Measurements from ENCODE around the gene DLGAP4. TPM values are rescaled to one million over a fixed set of nuclear protein-coding genes. Genes with fewer than 3 reads are reported as not detected.

Gene DLGAP4
- total and polyA plus RNA-seq, 2 of the 8 experiments (the other 6 are each of a cell fraction or from before 2014, with no cell fraction given) = 41.2 to 57.2 TPM

GRCh38 chr20:36441027-36441414, 134.9 kb downstream of the DLGAP4 start:
- DNase-seq (ENCODE audit: low read depth in 1 of 2, low spot score in 2 of 2) = no peak
- H2AK5ac ChIP-seq (ENCODE audit: low read depth, low read length) = no peak overlapping the region
- no peaks in the 10 kb centered on the region for H3K36me3 ChIP-seq (ENCODE audit: control insufficient read depth in 2 of 4, insufficient read depth in 4 of 4, low read length in 3 of 4)
- H2BK15ac ChIP-seq (ENCODE audit: low read length) = no peak overlapping the region
- peaks cover 0 to 3% (median under 1%) of the 10 kb centered on the region in 4 experiments; a peak in 3 of 7 replicates for H3K4me1 ChIP-seq (replicated peaks in 1 of 4; ENCODE audit: control insufficient read depth in 3 of 4, insufficient read depth in 4 of 4, low read length in 3 of 4)
- no peak overlapping the region for H3K14ac ChIP-seq (ENCODE audit: insufficient read length)
- 78% methylated on average over 5 of the region's 5 CpGs; no CpG with 5 or more reads in 1 of the 2 experiments for WGBS, 2 experiments (ENCODE audit: extremely low coverage in 1 of 2, insufficient coverage in 1 of 2, insufficient read length in 1 of 2, insufficient replicate concordance in 2 of 2, low coverage in 1 of 2, low lambda C conversion rate in 2 of 2, missing lambda C conversion rate in 1 of 2)
- H3K23ac ChIP-seq (ENCODE audit: insufficient read length) = no peak overlapping the region
- FAIRE-seq = no peak
- H3K9ac ChIP-seq (replicated peaks in 1 of 4; ENCODE audit: extremely low read depth in 1 of 4, low read depth in 3 of 4, low read length in 3 of 4) = no peak overlapping the region
- no peaks in the 10 kb centered on the region for H3K79me2 ChIP-seq (ENCODE audit: control insufficient read depth in 1 of 2, insufficient read depth in 2 of 2, low read length in 2 of 2)
- no peak overlapping the region for H2AFZ ChIP-seq (ENCODE audit: low read length)
- no peaks in the 10 kb centered on the region for H3K79me1 ChIP-seq (ENCODE audit: low read depth, low read length)
- H2BK12ac ChIP-seq (ENCODE audit: low read depth, low read length) = no peak overlapping the region
- no peak overlapping the region for H3K4me3 ChIP-seq (ENCODE audit: extremely low read depth in 1 of 4, insufficient read depth in 2 of 4, low read depth in 3 of 4, low read length in 4 of 4)
- H3K4me2 ChIP-seq (ENCODE audit: insufficient read depth in 1 of 2, low read depth in 2 of 2, low read length in 2 of 2) = no peak overlapping the region
- no peak overlapping the region for H3K27ac ChIP-seq (ENCODE audit: low read depth, low read length)
- no peak overlapping the region for H3K56ac ChIP-seq (replicated peaks; ENCODE audit: insufficient read length, low read depth, low read length)
- H3K9me3 ChIP-seq (ENCODE audit: insufficient read depth in 2 of 2, low read depth in 1 of 2, low read length in 1 of 2) = no peaks in the 10 kb centered on the region
- H3K18ac ChIP-seq (ENCODE audit: extremely low read depth, low read length) = no peak overlapping the region
- H2BK120ac ChIP-seq (replicated peaks; ENCODE audit: low read depth, low read length) = no peak overlapping the region
- no peak overlapping the region for H2BK20ac ChIP-seq (ENCODE audit: low read length)
- H3K27me3 ChIP-seq (replicated peaks in 1 of 4; ENCODE audit: control insufficient read depth in 3 of 4, extremely low read depth in 1 of 4, insufficient read depth in 3 of 4, low read length in 3 of 4) = no peaks in the 10 kb centered on the region
- CTCF ChIA-PET (ENCODE audit: partially characterized antibody) = interaction anchor here (0.7 to 8.7 kb wide), 18 partner anchors 9 to 284 kb away, joined by 3 to 62 read pairs (median 5); no protein-coding TSS in a partner anchor
- H2BK5ac ChIP-seq (ENCODE audit: low read depth, low read length) = no peak overlapping the region
- 0 out of 2 replicates have a peak, but pooled peaks cover under 1% of the 10 kb centered on the region for H3K23me2 ChIP-seq (ENCODE audit: low read depth, low read length)
- no peak overlapping the region for H4K5ac ChIP-seq (ENCODE audit: insufficient read length, low read depth, low read length)
- H3K4ac ChIP-seq (replicated peaks; ENCODE audit: insufficient read length, low read depth, low read length) = no peak overlapping the region
- no peak overlapping the region for H4K8ac ChIP-seq (ENCODE audit: extremely low read depth, insufficient read depth, low read length)
- H4K20me1 ChIP-seq (replicated peaks in 1 of 2; ENCODE audit: control insufficient read depth in 1 of 2, insufficient read depth in 2 of 2, low read length in 2 of 2) = no peaks in the 10 kb centered on the region
- POLR2A ChIA-PET (ENCODE audit: partially characterized antibody) = no interaction called here
- no peak overlapping the region for H4K91ac ChIP-seq (replicated peaks; ENCODE audit: insufficient read length, low read length)
- TF ChIP-seq BACH1 (IDR thresholded peaks at IDR 0.05; ENCODE audit: low read length) (no peak), KDM5A (IDR thresholded peaks at IDR 0.05; ENCODE audit: low read length) (no peak), SP4 (IDR thresholded peaks at IDR 0.05; ENCODE audit: low read length) (no peak), SIRT6 (IDR thresholded peaks at IDR 0.05; ENCODE audit: low read length) (no peak), TCF12 (IDR thresholded peaks at IDR 0.05; ENCODE audit: low read depth, low read length) (no peak), SRF (IDR thresholded peaks at IDR 0.05; ENCODE audit: low read depth, low read length) (no peak), TEAD4 (IDR thresholded peaks at IDR 0.05; ENCODE audit: low read depth, low read length) (no peak), JUN (IDR thresholded peaks at IDR 0.05; ENCODE audit: low read depth, low read length) (no peak), HDAC6 (IDR thresholded peaks at IDR 0.05; ENCODE audit: low read depth, low read length) (no peak), MAFK (IDR thresholded peaks at IDR 0.05; ENCODE audit: low read depth, low read length) (no peak), SP2 (IDR thresholded peaks at IDR 0.05; ENCODE audit: low read length) (no peak), KDM4A (IDR thresholded peaks at IDR 0.05; ENCODE audit: low read depth, low read length, severe bottlenecking) (no peak), SP1 (IDR thresholded peaks at IDR 0.05; ENCODE audit: low read depth, low read length) (no peak), ASH2L (IDR thresholded peaks at IDR 0.05; ENCODE audit: low read length) (no peak), POLR2AphosphoS5 (IDR thresholded peaks at IDR 0.05; ENCODE audit: low read depth, low read length) (no peak), SIX5 (IDR thresholded peaks at IDR 0.05; ENCODE audit: low read depth, low read length) (no peak)
- TF ChIP-seq, protein P1, sequence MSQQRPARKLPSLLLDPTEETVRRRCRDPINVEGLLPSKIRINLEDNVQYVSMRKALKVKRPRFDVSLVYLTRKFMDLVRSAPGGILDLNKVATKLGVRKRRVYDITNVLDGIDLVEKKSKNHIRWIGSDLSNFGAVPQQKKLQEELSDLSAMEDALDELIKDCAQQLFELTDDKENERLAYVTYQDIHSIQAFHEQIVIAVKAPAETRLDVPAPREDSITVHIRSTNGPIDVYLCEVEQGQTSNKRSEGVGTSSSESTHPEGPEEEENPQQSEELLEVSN (IDR thresholded peaks at IDR 0.05) = no peak

Data from H1 (cell line).